Common myeloid progenitor, CD34-positive (primary cell): ENCODE results near the gene PDE4D.

Source experiments
- CTCF ChIA-PET: fragments of 350-600 bp; sonication (Branson Sonifier 250); formaldehyde crosslinking; loops from one replicate; lab custom pipeline; 2021; ENCODE audit warnings: antibody characterized with exemption; lab: Charles Lee
- POLR2A ChIA-PET: fragments of 350-600 bp; sonication (Branson Sonifier 250); formaldehyde crosslinking; loops from one replicate; lab custom pipeline; 2021; ENCODE audit warnings: antibody characterized with exemption; lab: Charles Lee
- DNase-seq, 3 donors: peaks; one replicate each; pipeline versions ENCODE4 v3.0.0 to v3.0.0-alpha.2; 2013
- H3K27ac ChIP-seq, 2 experiments: 1 replicate in 1 of 2; 2 replicates in 1 of 2; pipeline ENCODE4 v1.7.0; 2013; ENCODE audit warnings: inconsistent platforms in 2 of 2, low read length in 2 of 2, mild to moderate bottlenecking in 2 of 2, low read depth in 1 of 2, moderate library complexity in 1 of 2; ENCODE audit not compliant: severe bottlenecking in 2 of 2, insufficient read depth in 1 of 2, poor library complexity in 1 of 2
- H3K27me3 ChIP-seq, 5 experiments: replicated peaks in 2 of 5; 1 replicate in 3 of 5; 2 replicates in 2 of 5; pipeline versions ENCODE4 v1.6.1 to v1.7.0; 2013; ENCODE audit warnings: low read length in 4 of 5, mild to moderate bottlenecking in 2 of 5, moderate library complexity in 2 of 5, inconsistent platforms in 1 of 5; ENCODE audit not compliant: insufficient read depth in 5 of 5, control insufficient read depth in 4 of 5
- H3K36me3 ChIP-seq, 4 experiments: 1 replicate in 2 of 4; 2 replicates in 2 of 4; pipeline versions ENCODE4 v1.6.1 to v1.7.0; 2013; ENCODE audit warnings: low read length in 3 of 4, control low read depth in 1 of 4, mild to moderate bottlenecking in 1 of 4; ENCODE audit not compliant: control insufficient read depth in 4 of 4, insufficient read depth in 4 of 4
- H3K4me1 ChIP-seq, 4 experiments: 1 replicate in 3 of 4; 2 replicates in 1 of 4; pipeline versions ENCODE4 v1.6.1 to v1.7.1; 2013; ENCODE audit warnings: low read length in 3 of 4, mild to moderate bottlenecking in 3 of 4, control low read depth in 1 of 4, inconsistent platforms in 1 of 4, moderate library complexity in 1 of 4; ENCODE audit not compliant: control insufficient read depth in 4 of 4, insufficient read depth in 4 of 4; ENCODE audit errors: control extremely low read depth in 1 of 4
- H3K4me3 ChIP-seq, 7 experiments: 1 replicate in 4 of 7; 2 replicates in 3 of 7; pipeline versions ENCODE4 v1.5.1 to v1.7.0; 2013; ENCODE audit warnings: mild to moderate bottlenecking in 7 of 7, low read length in 6 of 7, moderate library complexity in 6 of 7, inconsistent platforms in 2 of 7, low read depth in 2 of 7, control low read depth in 1 of 7; ENCODE audit not compliant: insufficient read depth in 4 of 7, control insufficient read depth in 1 of 7; ENCODE audit errors: extremely low read depth in 1 of 7
- H3K9me3 ChIP-seq, 5 experiments: 1 replicate in 4 of 5; 2 replicates in 1 of 5; pipeline versions ENCODE4 v1.6.1 to v1.7.1; 2013; ENCODE audit warnings: low read length in 4 of 5, mild to moderate bottlenecking in 2 of 5, inconsistent platforms in 1 of 5, low read depth in 1 of 5, moderate library complexity in 1 of 5; ENCODE audit not compliant: control insufficient read depth in 4 of 5, insufficient read depth in 2 of 5; ENCODE audit errors: control extremely low read depth in 1 of 5
- WGBS: methylation state at CpG from one replicate; pipeline ENCODE4 v1.1.5; 2013; ENCODE audit not compliant: insufficient coverage; 5-methylcytosine and 5-hydroxymethylcytosine counted together

PDE4D gene

DNA sequence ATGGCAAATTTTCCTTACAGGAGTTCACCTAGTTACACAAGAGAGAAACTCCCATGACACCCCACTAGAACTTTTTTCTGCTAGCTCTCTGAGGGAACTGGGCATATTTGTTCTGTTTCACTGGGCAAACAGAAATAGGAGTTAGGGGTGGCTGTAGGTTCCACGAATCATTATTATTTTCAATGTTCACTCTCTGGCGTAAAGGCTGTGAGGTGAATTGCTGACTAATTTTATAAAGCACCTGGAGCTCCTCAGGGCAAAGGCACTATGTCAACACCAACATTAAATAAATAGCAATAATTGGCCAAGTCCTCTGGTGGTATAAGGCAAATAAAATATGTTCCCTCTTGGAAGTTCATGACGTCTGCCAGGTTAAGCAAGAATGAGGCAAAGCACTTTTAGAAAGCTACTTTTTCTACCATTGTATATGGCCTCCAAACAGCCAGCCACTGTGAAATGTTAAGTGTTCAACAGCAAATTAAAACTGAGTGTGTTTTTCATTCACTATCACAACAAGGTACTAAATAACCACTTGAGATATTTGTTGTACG lies 344.6 kb downstream of the PDE4D start:
- Histone ChIP-seq H3K36me3 (no peaks in the 10 kb centered on the region), H3K27me3 (no peaks in the 10 kb centered on the region), H3K4me3 (no peak overlapping the region), H3K9me3 (no peaks in the 10 kb centered on the region), H3K4me1 (peaks cover 0 to 7% (median 0%) of the 10 kb centered on the region in 4 experiments), H3K27ac (no peak overlapping the region)
- DNase-seq: no peak
- ChIA-PET CTCF (interaction anchor here (1.0 kb wide), 1 partner anchor 124 kb away, joined by 3 read pairs; no protein-coding TSS in a partner anchor), POLR2A (no interaction called here)
- WGBS: 100% methylated on average over 1 of the region's 4 CpGs

DNA sequence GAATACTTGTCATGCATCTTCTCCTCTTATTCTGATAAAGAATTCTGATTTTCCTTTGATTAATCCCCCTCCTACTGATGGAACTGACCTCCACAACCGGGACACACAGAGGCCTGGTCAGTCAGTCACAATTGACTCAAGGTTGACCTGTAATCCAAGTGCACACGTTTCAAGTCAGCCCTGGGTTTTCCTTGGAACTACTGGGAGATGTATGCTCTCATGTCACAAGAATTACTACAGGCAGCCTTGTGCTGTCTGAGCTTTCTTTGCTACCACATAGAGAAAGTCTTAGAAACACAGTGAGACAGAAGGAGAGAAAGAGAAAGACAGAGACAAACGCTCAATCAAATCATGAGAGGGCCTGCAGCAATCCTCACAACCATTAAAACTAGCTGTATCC lies 345.8 kb downstream of the PDE4D start:
- 100% methylated on average over 2 of the region's 3 CpGs for WGBS
- CTCF ChIA-PET: no interaction called here
- H3K9me3 ChIP-seq: no peaks in the 10 kb centered on the region

DNA sequence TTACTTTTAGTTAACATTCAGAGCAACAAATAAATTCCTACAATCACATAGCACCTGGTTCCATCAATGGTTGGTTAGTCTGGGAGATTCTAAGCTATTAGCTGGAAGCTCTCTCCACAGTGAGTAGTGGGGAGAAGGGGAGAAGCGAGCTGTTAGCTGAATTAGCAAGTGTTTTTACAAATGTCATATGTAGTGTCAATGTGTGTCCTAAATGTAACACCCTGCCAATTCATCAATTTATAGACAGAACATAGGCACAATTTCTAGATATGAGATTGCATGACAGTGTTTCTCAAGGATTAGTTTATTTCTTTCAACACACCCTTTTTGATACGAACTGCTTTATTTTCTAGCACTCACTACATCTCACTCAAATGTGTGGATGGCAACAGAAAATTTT lies 349.0 kb downstream of the PDE4D start:
- Histone ChIP-seq H3K27me3 (no peaks in the 10 kb centered on the region), H3K36me3 (no peaks in the 10 kb centered on the region), H3K9me3 (no peaks in the 10 kb centered on the region), H3K4me3 (no peak overlapping the region), H3K27ac (no peak overlapping the region), H3K4me1 (peaks cover 0 to 13% (median 0%) of the 10 kb centered on the region in 4 experiments)
- ChIA-PET POLR2A (no interaction called here), CTCF (interaction anchor here (0.8 kb wide), 1 partner anchor 104 kb away, joined by 3 read pairs; no protein-coding TSS in a partner anchor)
- no CpG with 5 or more reads among the region's 2 CpGs for WGBS
- no peak for DNase-seq

More for the DNA sequence above, 345.8 kb downstream of the PDE4D start:
- Histone ChIP-seq H3K36me3 (no peaks in the 10 kb centered on the region), H3K4me1 (peaks cover 0 to 13% (median 0%) of the 10 kb centered on the region in 4 experiments), H3K4me3 (no peak overlapping the region), H3K27ac (no peak overlapping the region), H3K27me3 (no peaks in the 10 kb centered on the region)
- DNase-seq: no peak
- POLR2A ChIA-PET: no interaction called here

DNA sequence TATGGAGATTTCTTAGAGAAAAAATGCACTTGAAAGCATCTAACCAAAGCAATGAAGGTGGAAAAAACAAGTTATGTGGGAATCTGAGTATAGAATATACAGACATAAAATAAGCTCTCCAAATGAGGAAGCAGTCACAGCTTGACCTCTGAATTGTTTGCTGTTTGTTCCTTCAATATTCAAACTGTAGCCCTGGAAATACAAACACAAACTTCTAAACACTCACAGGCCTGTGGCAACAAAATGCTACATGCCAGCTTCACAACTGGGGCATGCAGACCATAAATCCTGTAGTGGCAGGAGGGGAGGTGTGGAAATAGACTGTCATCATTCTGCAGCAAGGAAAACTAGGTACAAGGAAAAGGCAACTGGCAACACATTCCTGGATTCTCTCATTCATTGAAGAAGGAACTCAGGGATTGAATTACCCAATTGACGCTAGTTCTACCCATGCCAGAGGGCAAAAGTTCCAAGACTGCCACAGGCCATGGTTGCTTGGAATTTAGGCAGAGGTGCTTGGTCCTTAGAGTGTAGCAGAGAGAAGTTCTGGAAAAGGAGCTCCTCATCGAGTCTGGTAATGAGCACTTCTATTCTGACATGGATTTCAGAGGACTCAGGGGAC lies 349.6 kb downstream of the PDE4D start:
- H3K4me1 ChIP-seq: peaks cover 0 to 13% (median 0%) of the 10 kb centered on the region in 4 experiments
- H3K27ac ChIP-seq: no peak overlapping the region
- peak in 2 of 3 donors; percentile 18 to 30 for DNase-seq
- CTCF ChIA-PET: interaction anchor here (0.8 kb wide), 1 partner anchor 105 kb away, joined by 3 read pairs; no protein-coding TSS in a partner anchor
- no peak overlapping the region for H3K4me3 ChIP-seq
- no peaks in the 10 kb centered on the region for H3K9me3 ChIP-seq
- no peaks in the 10 kb centered on the region for H3K36me3 ChIP-seq
- POLR2A ChIA-PET: no interaction called here
- WGBS: 100% methylated on average over 1 of the region's 2 CpGs
- H3K27me3 ChIP-seq: no peaks in the 10 kb centered on the region

DNA sequence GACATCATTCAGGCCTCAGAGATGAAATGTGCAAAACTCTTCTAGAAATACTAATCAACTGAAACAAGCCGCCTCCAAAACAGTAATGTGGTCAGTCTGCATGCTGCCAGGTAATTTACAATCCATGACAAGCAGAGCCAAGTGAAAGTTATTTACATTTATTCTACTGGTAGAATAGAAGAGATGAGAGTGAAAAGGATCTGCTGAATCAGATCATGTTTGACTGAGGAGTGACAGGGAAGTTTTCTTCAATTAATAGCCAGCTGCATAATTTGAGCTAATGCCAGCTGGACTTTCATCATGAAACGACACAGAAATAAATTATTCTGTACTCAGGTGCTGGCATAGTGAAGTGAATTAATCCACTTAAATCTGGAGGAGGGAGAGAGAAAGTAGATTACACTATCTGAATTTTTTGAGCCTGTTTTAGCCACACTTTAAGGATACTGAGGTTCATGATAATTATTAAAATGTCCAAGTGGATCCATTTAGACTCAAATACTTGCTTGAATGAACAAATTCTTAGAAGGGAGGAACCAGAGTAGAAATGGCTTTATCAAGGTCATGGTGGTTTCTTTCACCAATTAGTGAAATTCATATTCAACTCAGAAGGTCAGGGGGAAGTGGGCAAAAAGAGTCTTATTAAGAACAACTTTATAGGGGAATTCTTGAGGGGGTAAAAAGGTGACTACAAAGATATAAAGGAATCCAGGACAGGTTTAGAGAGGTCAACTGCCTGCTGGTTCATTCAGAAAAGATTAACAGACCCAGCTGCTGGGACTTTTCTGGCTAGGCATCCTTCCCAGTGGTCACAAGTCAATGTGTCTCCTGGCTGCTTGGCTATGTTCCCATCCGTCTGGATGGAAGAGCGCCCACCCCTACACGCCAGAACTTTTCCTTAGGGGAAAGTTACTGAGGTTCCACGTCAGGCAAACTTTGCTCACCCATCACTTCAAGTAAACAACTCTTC lies 350.4 kb downstream of the PDE4D start:
- 83% methylated on average over 1 of the region's 6 CpGs for WGBS
- H3K27ac ChIP-seq: no peak overlapping the region
- no peaks in the 10 kb centered on the region for H3K9me3 ChIP-seq
- DNase-seq: no peak
- H3K27me3 ChIP-seq: no peaks in the 10 kb centered on the region
- ChIA-PET CTCF (no interaction called here), POLR2A (no interaction called here)
- no peak overlapping the region for H3K4me3 ChIP-seq
- H3K36me3 ChIP-seq: peaks cover 0 to 3% (median 0%) of the 10 kb centered on the region in 4 experiments
- H3K4me1 ChIP-seq: peaks cover 0 to 13% (median 0%) of the 10 kb centered on the region in 4 experiments

DNA sequence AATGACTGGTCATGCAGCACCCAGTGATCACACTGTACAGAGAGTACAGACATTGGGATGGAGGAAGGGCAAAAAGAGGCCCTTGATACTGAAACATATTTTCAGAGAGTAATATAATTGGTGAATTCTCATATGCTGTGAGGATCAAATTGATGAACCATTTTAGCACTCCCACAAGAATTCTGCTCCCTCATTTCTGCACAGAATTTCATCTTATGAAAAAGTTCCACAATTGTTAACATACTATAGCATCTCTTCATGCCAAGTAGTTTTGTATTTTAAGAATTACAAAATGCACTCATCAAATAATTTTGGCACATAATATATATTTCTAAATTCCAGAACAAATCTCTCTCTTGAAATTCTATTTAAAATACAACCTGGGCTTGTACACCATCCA lies 351.2 kb downstream of the PDE4D start:
- ChIA-PET CTCF (no interaction called here), POLR2A (no interaction called here)

More for the DNA sequence above, 351.2 kb downstream of the PDE4D start:
- Histone ChIP-seq H3K4me1 (peaks cover 0 to 13% (median 0%) of the 10 kb centered on the region in 4 experiments), H3K4me3 (no peak overlapping the region), H3K27ac (no peak overlapping the region), H3K36me3 (peaks cover 0 to 3% (median 0%) of the 10 kb centered on the region in 4 experiments), H3K27me3 (no peaks in the 10 kb centered on the region), H3K9me3 (no peaks in the 10 kb centered on the region)
- DNase-seq: no peak
